OCI-LY1 (cell line): Measurements from ENCODE around the gene ADAM12.

Experiments
- CTCF ChIP-seq: fragments of 200-600 bp; sonication (generic), shearing (Covaris generic); IDR thresholded peaks from 2 replicates; pipeline ENCODE4 v1.5.1; 2017; ENCODE audit warnings: mild to moderate bottlenecking, antibody characterized with exemption, low read length, moderate library complexity, mixed read lengths
- EZH2 ChIP-seq: fragments of 200-600 bp; sonication (generic), shearing (Covaris generic); IDR thresholded peaks from 2 replicates; pipeline ENCODE4 v1.8.0; 2017; ENCODE audit warnings: borderline replicate concordance, mixed run types, mild to moderate bottlenecking, antibody characterized with exemption, low read length, moderate library complexity, mixed read lengths

- TF ChIP-seq EZH2 (no peak), CTCF (no peak)
These were observed 93.8 kb downstream of the ADAM12 start for GRCh38 chr10:126294451-126294850.
